Measurements from ENCODE around the gene DGAT2L6.

DGAT2L6 gene

DNA sequence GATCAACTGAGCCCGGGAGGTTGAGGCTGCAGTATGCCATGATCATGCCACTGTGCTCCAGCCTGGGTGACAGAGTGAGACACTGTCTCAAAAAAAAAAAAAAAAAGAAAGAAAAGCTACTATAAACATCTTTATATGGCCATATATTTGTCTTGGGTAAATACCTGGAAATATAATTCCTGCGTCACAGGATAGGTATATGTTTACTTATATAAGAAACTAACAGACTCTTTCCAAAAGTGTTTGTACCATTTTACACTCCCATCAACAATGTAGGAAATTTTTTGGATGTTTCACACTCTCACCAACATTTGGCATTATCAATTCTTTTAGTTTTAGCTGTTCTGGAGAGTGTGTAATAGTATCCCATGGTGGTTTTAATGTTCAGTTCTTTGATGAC lies 70.0 kb downstream of the DGAT2L6 start:
- TF ChIP-seq, protein P1, sequence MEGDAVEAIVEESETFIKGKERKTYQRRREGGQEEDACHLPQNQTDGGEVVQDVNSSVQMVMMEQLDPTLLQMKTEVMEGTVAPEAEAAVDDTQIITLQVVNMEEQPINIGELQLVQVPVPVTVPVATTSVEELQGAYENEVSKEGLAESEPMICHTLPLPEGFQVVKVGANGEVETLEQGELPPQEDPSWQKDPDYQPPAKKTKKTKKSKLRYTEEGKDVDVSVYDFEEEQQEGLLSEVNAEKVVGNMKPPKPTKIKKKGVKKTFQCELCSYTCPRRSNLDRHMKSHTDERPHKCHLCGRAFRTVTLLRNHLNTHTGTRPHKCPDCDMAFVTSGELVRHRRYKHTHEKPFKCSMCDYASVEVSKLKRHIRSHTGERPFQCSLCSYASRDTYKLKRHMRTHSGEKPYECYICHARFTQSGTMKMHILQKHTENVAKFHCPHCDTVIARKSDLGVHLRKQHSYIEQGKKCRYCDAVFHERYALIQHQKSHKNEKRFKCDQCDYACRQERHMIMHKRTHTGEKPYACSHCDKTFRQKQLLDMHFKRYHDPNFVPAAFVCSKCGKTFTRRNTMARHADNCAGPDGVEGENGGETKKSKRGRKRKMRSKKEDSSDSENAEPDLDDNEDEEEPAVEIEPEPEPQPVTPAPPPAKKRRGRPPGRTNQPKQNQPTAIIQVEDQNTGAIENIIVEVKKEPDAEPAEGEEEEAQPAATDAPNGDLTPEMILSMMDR (IDR thresholded peaks at IDR 0.05; ENCODE audit: low read depth, low read length, missing control alignments) = no peak
- no peak for DNase-seq (ENCODE audit: low read depth)
- in situ Hi-C loops (cut with HindIII; ENCODE audit: low sequenced_read_pairs) = no loop called here
- no peak overlapping the region for H3K4me3 ChIP-seq (ENCODE audit: low read depth, low read length)

DNA sequence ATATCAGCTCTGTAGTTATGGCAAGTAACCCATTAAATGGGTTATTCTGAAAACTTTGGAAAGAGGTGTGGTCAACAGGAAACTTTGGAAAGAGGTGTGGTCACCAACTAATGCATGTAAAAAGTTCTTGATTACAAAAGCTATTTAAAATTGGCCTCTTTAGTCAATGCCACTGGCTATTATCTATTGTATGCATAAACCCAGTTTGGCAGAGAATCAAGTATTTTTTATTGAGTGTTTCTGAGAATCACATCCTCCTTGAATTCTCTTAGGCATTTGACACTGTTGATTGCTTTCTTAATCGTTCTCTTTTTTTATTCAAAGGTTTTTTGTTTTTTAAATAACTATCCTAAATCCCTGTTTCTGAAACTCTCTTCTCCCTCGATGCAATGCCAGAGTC lies 75.2 kb downstream of the DGAT2L6 start:
- no peak for DNase-seq (ENCODE audit: low read depth)
- TF ChIP-seq, protein P1 (IDR thresholded peaks at IDR 0.05; ENCODE audit: low read depth, low read length, missing control alignments) = no peak
- H3K4me3 ChIP-seq (ENCODE audit: low read depth, low read length) = no peak overlapping the region
- in situ Hi-C loops (cut with HindIII; ENCODE audit: low sequenced_read_pairs) = no loop called here

DNA sequence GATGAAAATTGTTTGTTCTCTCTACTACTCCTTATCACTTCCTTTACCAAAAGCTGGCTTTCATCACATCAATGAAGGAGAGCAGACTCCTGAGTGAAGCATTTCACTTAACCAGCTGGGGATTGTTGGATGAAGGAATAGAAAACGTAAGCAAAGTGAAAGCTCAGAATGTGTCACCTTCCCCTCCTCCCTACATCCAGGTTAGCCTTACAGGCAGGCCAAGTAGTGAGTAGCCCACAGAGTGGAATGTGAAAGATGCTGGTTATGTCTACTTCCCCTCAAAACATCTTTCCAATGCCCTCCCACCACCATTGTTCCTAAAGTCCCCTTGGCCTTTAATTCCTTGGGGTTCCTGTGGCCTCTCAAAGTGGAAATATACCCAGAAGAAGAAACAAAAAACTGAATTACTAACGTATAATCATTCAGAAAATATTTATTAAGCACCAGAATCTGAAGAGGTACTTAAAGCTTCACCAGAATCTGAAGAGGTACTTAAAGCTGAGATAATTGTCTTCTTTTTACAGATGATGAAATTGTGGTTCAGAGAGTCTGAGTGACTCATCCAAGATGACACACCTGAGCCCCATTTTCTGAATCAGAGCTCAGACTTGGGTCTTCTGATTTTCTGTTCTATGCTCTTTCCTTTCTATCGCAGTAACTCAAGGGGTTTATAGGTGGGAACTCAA lies 76.2 kb downstream of the DGAT2L6 start:
- in situ Hi-C loops (cut with HindIII; ENCODE audit: low sequenced_read_pairs) = no loop called here
- TF ChIP-seq, protein P1 (IDR thresholded peaks at IDR 0.05; ENCODE audit: low read depth, low read length, missing control alignments) = no peak
- H3K4me3 ChIP-seq (ENCODE audit: low read depth, low read length) = no peak overlapping the region
- DNase-seq (ENCODE audit: low read depth) = no peak

DNA sequence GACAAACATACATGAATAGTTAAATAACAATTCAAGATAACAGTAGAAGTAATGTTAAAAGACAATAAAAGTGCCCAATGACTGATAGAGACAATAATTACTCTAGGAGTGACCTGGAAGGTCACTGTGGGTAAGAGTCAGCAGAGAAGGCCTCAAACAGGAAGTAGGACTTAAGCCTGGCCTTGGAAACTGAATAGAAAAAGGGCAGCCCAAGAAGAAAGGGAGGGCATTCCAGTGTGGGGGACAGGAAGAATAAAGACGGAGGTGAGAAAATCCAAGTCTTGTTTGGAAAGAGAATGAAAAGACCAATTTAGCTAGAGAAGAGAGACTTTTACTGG lies 76.7 kb downstream of the DGAT2L6 start:
- TF ChIP-seq, protein P1 (IDR thresholded peaks at IDR 0.05; ENCODE audit: low read depth, low read length, missing control alignments) = no peak
- DNase-seq (ENCODE audit: low read depth) = no peak
- in situ Hi-C loops (cut with HindIII; ENCODE audit: low sequenced_read_pairs) = no loop called here
- no peak overlapping the region for H3K4me3 ChIP-seq (ENCODE audit: low read depth, low read length)

DNA sequence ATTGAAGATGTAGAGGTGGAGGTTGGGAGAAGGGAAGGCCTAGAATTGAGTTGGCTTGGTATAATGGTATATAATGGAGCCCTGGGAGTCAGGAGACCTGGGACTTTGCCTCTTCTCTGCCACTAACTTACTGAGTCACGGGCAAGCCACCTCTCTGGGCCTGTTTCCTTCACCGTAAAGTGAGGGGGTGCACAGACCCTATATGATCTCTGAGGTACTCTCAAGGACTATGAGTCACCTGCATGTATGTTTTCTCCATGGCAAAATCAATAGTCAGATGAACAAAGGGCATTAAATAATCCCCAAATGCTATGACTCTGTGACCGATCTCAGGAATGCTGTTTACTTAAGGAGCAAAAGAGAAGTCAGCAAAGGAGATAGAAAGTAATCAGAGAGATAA lies 77.6 kb downstream of the DGAT2L6 start:
- TF ChIP-seq, protein P1 (IDR thresholded peaks at IDR 0.05; ENCODE audit: low read depth, low read length, missing control alignments) = no peak
- H3K4me3 ChIP-seq (ENCODE audit: low read depth, low read length) = no peak overlapping the region
- in situ Hi-C loops (cut with HindIII; ENCODE audit: low sequenced_read_pairs) = no loop called here
- no peak for DNase-seq (ENCODE audit: low read depth)

Measured in astrocyte of the cerebellum (primary cell).